Endothelial cell of umbilical vein (primary cell): ENCODE data around the gene FARP1.

Experiments
- CTCF ChIP-seq, 2 donors: IDR thresholded peaks; 1 replicate in 1 of 2; 2 replicates in 1 of 2; pipeline ENCODE4 v1.5.1; 2011; ENCODE audit warnings: low read length in 2 of 2, mild to moderate bottlenecking in 2 of 2, moderate library complexity in 2 of 2, control low read depth in 1 of 2, inconsistent platforms in 1 of 2, low read depth in 1 of 2; ENCODE audit not compliant: insufficient read depth in 1 of 2; ENCODE audit errors: extremely low read depth in 1 of 2
- GATA2 ChIP-seq: IDR thresholded peaks from 2 replicates; pipeline ENCODE4 v1.7.0; 2011; ENCODE audit warnings: low read depth, mild to moderate bottlenecking, moderate library complexity, mixed read lengths, low read length; ENCODE audit not compliant: insufficient read length, insufficient read depth

GRCh38 chr13:98503175-98504028, 360.5 kb downstream of the FARP1 start:
- TF ChIP-seq GATA2 (no peak), CTCF (IDR thresholded peaks at IDR 0.05; ENCODE audit: extremely low read depth in 1 of 2, insufficient read depth in 1 of 2, low read depth in 1 of 2, low read length in 2 of 2) (no peak)
